Measurements from ENCODE around the gene TLR10.
A peak's percentile ranks its signal among the peaks of the same experiment; 100 is the strongest.

The TLR10 gene, protein sequence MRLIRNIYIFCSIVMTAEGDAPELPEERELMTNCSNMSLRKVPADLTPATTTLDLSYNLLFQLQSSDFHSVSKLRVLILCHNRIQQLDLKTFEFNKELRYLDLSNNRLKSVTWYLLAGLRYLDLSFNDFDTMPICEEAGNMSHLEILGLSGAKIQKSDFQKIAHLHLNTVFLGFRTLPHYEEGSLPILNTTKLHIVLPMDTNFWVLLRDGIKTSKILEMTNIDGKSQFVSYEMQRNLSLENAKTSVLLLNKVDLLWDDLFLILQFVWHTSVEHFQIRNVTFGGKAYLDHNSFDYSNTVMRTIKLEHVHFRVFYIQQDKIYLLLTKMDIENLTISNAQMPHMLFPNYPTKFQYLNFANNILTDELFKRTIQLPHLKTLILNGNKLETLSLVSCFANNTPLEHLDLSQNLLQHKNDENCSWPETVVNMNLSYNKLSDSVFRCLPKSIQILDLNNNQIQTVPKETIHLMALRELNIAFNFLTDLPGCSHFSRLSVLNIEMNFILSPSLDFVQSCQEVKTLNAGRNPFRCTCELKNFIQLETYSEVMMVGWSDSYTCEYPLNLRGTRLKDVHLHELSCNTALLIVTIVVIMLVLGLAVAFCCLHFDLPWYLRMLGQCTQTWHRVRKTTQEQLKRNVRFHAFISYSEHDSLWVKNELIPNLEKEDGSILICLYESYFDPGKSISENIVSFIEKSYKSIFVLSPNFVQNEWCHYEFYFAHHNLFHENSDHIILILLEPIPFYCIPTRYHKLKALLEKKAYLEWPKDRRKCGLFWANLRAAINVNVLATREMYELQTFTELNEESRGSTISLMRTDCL

GRCh38 chr4:38782452-38783108 lies at the start of gene TLR10:
Gene TLR10, minus strand, starts transcription at chr4:38782990. Its CDS starts 7,400 bp downstream, at chr4:38775590.
- no peaks in the 10 kb centered on the region for H4K20me1 ChIP-seq (ENCODE audit: insufficient read depth, low read length, poor library complexity, severe bottlenecking)
- H3K36me3 ChIP-seq (ENCODE audit: insufficient read depth, low read length) = no peaks in the 10 kb centered on the region
- H3F3A ChIP-seq (ENCODE audit: low read depth) = no peaks in the 10 kb centered on the region
- H3K9me3 ChIP-seq (ENCODE audit: insufficient read depth, low read depth, low read length) = no peaks in the 10 kb centered on the region
- no peak within 1 kb of the TSS for H3K4me3 ChIP-seq (ENCODE audit: low read length, poor library complexity, severe bottlenecking)
- H3K4me2 ChIP-seq (ENCODE audit: low read depth, low read length, poor library complexity, severe bottlenecking) = no peak within 1 kb of the TSS
- H3K27me3 ChIP-seq (ENCODE audit: insufficient read depth, low read length, poor library complexity, severe bottlenecking) = no peaks in the 10 kb centered on the region
- H3K4me1 ChIP-seq (ENCODE audit: insufficient read depth, low read length, poor library complexity, severe bottlenecking) = no peaks in the 10 kb centered on the region
- no peaks in the 10 kb centered on the region for H3K79me2 ChIP-seq (ENCODE audit: insufficient read depth, low read length)
- H2AFZ ChIP-seq (ENCODE audit: low read length) = peak within 1 kb of the TSS; percentile 47
- TF ChIP-seq CTCF (conservative IDR thresholded peaks at IDR 0.05; ENCODE audit: low read length) (peak; percentile 60), EZH2phosphoT487 (IDR thresholded peaks at IDR 0.05; ENCODE audit: borderline replicate concordance) (no peak)
- H3K9me2 ChIP-seq (replicated peaks; ENCODE audit: low read depth, low read length) = no peaks in the 10 kb centered on the region
- H3K9ac ChIP-seq (ENCODE audit: low read depth, low read length, poor library complexity, severe bottlenecking) = no peak within 1 kb of the TSS

- H3F3A ChIP-seq (ENCODE audit: low read depth) = no peaks in the 10 kb centered on the region
- no peaks in the 10 kb centered on the region for H3K4me1 ChIP-seq (ENCODE audit: insufficient read depth, low read length, poor library complexity, severe bottlenecking)
- H4K20me1 ChIP-seq (ENCODE audit: insufficient read depth, low read length, poor library complexity, severe bottlenecking) = no peaks in the 10 kb centered on the region
- no peaks in the 10 kb centered on the region for H3K36me3 ChIP-seq (ENCODE audit: insufficient read depth, low read length)
- no peak overlapping the region for H3K9ac ChIP-seq (ENCODE audit: low read depth, low read length, poor library complexity, severe bottlenecking)
- 0 out of 2 replicates have a peak, but pooled peaks cover 5% of the 10 kb centered on the region for H3K9me3 ChIP-seq (ENCODE audit: insufficient read depth, low read depth, low read length)
- no peak overlapping the region for H3K4me3 ChIP-seq (ENCODE audit: low read length, poor library complexity, severe bottlenecking)
- no peaks in the 10 kb centered on the region for H3K79me2 ChIP-seq (ENCODE audit: insufficient read depth, low read length)
- no peaks in the 10 kb centered on the region for H3K9me2 ChIP-seq (replicated peaks; ENCODE audit: low read depth, low read length)
- H3K27me3 ChIP-seq (ENCODE audit: insufficient read depth, low read length, poor library complexity, severe bottlenecking) = peaks cover 5% of the 10 kb centered on the region
- H3K4me2 ChIP-seq (ENCODE audit: low read depth, low read length, poor library complexity, severe bottlenecking) = no peak overlapping the region
- TF ChIP-seq EZH2phosphoT487 (IDR thresholded peaks at IDR 0.05; ENCODE audit: borderline replicate concordance) (no peak), CTCF (conservative IDR thresholded peaks at IDR 0.05; ENCODE audit: low read length) (no peak)
- H2AFZ ChIP-seq (ENCODE audit: low read length) = no peak overlapping the region
These were observed 49.4 kb upstream of the TLR10 start for GRCh38 chr4:38832206-38832605.

GRCh38 chr4:38831653-38832052 lies 48.9 kb upstream of the TLR10 start:
- no peaks in the 10 kb centered on the region for H3K79me2 ChIP-seq (ENCODE audit: insufficient read depth, low read length)

More at GRCh38 chr4:38831653-38832052, 48.9 kb upstream of the TLR10 start:
- Histone ChIP-seq H2AFZ (ENCODE audit: low read length) (no peak overlapping the region), H3F3A (ENCODE audit: low read depth) (no peaks in the 10 kb centered on the region), H3K4me1 (ENCODE audit: insufficient read depth, low read length, poor library complexity, severe bottlenecking) (no peaks in the 10 kb centered on the region), H3K9me3 (ENCODE audit: insufficient read depth, low read depth, low read length) (0 out of 2 replicates have a peak, but pooled peaks cover 5% of the 10 kb centered on the region), H3K9ac (ENCODE audit: low read depth, low read length, poor library complexity, severe bottlenecking) (no peak overlapping the region), H3K9me2 (replicated peaks; ENCODE audit: low read depth, low read length) (no peaks in the 10 kb centered on the region), H3K4me3 (ENCODE audit: low read length, poor library complexity, severe bottlenecking) (no peak overlapping the region), H4K20me1 (ENCODE audit: insufficient read depth, low read length, poor library complexity, severe bottlenecking) (no peaks in the 10 kb centered on the region), H3K27me3 (ENCODE audit: insufficient read depth, low read length, poor library complexity, severe bottlenecking) (peaks cover 6% of the 10 kb centered on the region), H3K4me2 (ENCODE audit: low read depth, low read length, poor library complexity, severe bottlenecking) (no peak overlapping the region), H3K36me3 (ENCODE audit: insufficient read depth, low read length) (no peaks in the 10 kb centered on the region)
- TF ChIP-seq CTCF (conservative IDR thresholded peaks at IDR 0.05; ENCODE audit: low read length) (no peak), EZH2phosphoT487 (IDR thresholded peaks at IDR 0.05; ENCODE audit: borderline replicate concordance) (no peak)
